Stimulated activated CD4-positive, alpha-beta T cell treated with anti-CD3 and anti-CD28 coated beads, Interleukin-1b, Interleukin-23, amount 100 ng/mL, for 48 hours (primary cell): ENCODE results near the gene HSPA14.
A peak's percentile ranks its signal among the peaks of the same experiment; 100 is the strongest.
"Not testable (repeated sequence)": the region's sequence is repeated elsewhere in the genome, so short reads cannot be mapped to it uniquely, and the experiment has no call there.

Experiments
- DNase-seq: peaks from one replicate; pipeline ENCODE4 v3.0.0-alpha.2; 2020

The HSPA14 gene

GRCh38 chr10:14838582-14839304, 637 bp downstream of the HSPA14 start:
- peak; percentile 30 for DNase-seq

GRCh38 chr10:14839305-14839695, 1.2 kb downstream of the HSPA14 start:
- no peak for DNase-seq

- DNase-seq: no peak
Measured at GRCh38 chr10:14840178-14840577, 2.1 kb downstream of the HSPA14 start.

GRCh38 chr10:14843327-14843988, 5.4 kb downstream of the HSPA14 start:
- DNase-seq: no peak

- DNase-seq: no peak
Measured at GRCh38 chr10:14844948-14845347, 6.8 kb downstream of the HSPA14 start.

GRCh38 chr10:14852236-14852635, 14.1 kb downstream of the HSPA14 start:
- DNase-seq: no peak

- no peak for DNase-seq
Measured at GRCh38 chr10:14855453-14855852, 17.3 kb downstream of the HSPA14 start.

- no peak for DNase-seq
Measured at GRCh38 chr10:14858338-14858960, 20.3 kb downstream of the HSPA14 start.

GRCh38 chr10:14859043-14859442, 20.9 kb downstream of the HSPA14 start:
- DNase-seq: no peak

GRCh38 chr10:14859775-14860174, 21.7 kb downstream of the HSPA14 start:
- DNase-seq: no peak

- no peak for DNase-seq
Measured at GRCh38 chr10:14860791-14861190, 22.7 kb downstream of the HSPA14 start.

- not testable (repeated sequence) for DNase-seq
Measured at GRCh38 chr10:14864466-14864865, 26.4 kb downstream of the HSPA14 start.

GRCh38 chr10:14864871-14865270, 26.8 kb downstream of the HSPA14 start:
- not testable (repeated sequence) for DNase-seq

GRCh38 chr10:14873090-14873760, 35.1 kb downstream of the HSPA14 start:
- DNase-seq: no peak

GRCh38 chr10:14875941-14876340, 37.8 kb downstream of the HSPA14 start:
- DNase-seq: no peak

GRCh38 chr10:14876764-14877163, 38.7 kb downstream of the HSPA14 start:
- DNase-seq: no peak

- peak; percentile 95 for DNase-seq
Measured at GRCh38 chr10:14878266-14879123, 40.4 kb downstream of the HSPA14 start, which contains the start of gene SUV39H2. SUV39H2 (plus strand) TSS chr10:14878866; CDS start chr10:14878889, 23 bp downstream.

GRCh38 chr10:14879124-14879927, 41.2 kb downstream of the HSPA14 start:
- DNase-seq: peak; percentile 34

GRCh38 chr10:14879928-14880193, 41.8 kb downstream of the HSPA14 start:
- DNase-seq: no peak

- no peak for DNase-seq
Measured at GRCh38 chr10:14880229-14880628, 42.1 kb downstream of the HSPA14 start.

GRCh38 chr10:14884082-14884481, 46.0 kb downstream of the HSPA14 start:
- DNase-seq: no peak

- DNase-seq: no peak
Measured at GRCh38 chr10:14889318-14889717, 51.2 kb downstream of the HSPA14 start.
